Right cardiac atrium (tissue), 5 donors: ENCODE results near the gene POLR2E. TPM values are rescaled to one million over a fixed set of nuclear protein-coding genes. Genes with fewer than 3 reads are reported as not detected.

ENCODE experiments used
- ATAC-seq, 2 donors: fragments of 200-7000 bp; cut with Tn5 transposase; one replicate each; pipeline versions ENCODE4 v1.8.0 to v1.9.1; 2020; ENCODE audit warnings: moderate library complexity in 2 of 2, mild to moderate bottlenecking in 1 of 2
- DNase-seq, 3 donors: peaks; one replicate each; pipeline ENCODE4 v3.0.0-alpha.2; 2020
- H3K27ac ChIP-seq: one replicate; pipeline ENCODE4 v1.5.1; 2013; ENCODE audit warnings: mild to moderate bottlenecking, low read length, control low read depth, moderate library complexity
- H3K27me3 ChIP-seq: one replicate; pipeline ENCODE4 v1.6.1; 2013; ENCODE audit not compliant: control insufficient read depth, insufficient read depth
- H3K4me1 ChIP-seq: one replicate; pipeline ENCODE4 v1.6.1; 2013; ENCODE audit warnings: low read length; ENCODE audit not compliant: control insufficient read depth, insufficient read depth
- H3K4me3 ChIP-seq: one replicate; pipeline ENCODE4 v1.5.1; 2013; ENCODE audit warnings: low read length, control low read depth
- H3K9me3 ChIP-seq: one replicate; pipeline ENCODE4 v1.6.1; 2013; ENCODE audit warnings: low read length; ENCODE audit not compliant: control insufficient read depth
- WGBS: extraction: QIAGEN DNeasy Blood & Tissue Kit; methylation state at CpG from one replicate; pipeline ENCODE4 v1.1.7; 2013; 5-methylcytosine and 5-hydroxymethylcytosine counted together
- intact Hi-C, 4 donors: fragments of 100-400 bp; cut with DNase I; formaldehyde crosslinking; loops; one replicate each; pipeline versions ENCODE4 v1.11.0 to v1.14.0; 2022 to 2023
- polyA plus RNA-seq: library from polyadenylated mRNA; stranded (reverse); fragments of 200-250 nt; gene quantifications from one replicate; pipeline ENCODE4 v1.2.3, GENCODE V29; 2013
- total RNA-seq, 4 donors: library from RNA; stranded (reverse); fragmentation: NEBNext Ultra II Directional; extraction: Animal tissue kit (Norgen Biotek cat#: 25700); gene quantifications; one replicate each; pipeline ENCODE4 v1.2.1, GENCODE V29; 2021
- donor health status: healthy with polysubstance abuse.
- donor health status: DM: no; HTN: yes; CAD: no.
- donor health status: DM: no; HTN: no; CAD: no.
- donor health status: DM: no; HTN: yes; CAD: no; lungs with severe emphysema.
- donor health status: DM: yes; HTN: yes; CAD: no.

The POLR2E gene
- total and polyA plus RNA-seq, 5 donors = 110 to 179 (median 133) TPM

DNA sequence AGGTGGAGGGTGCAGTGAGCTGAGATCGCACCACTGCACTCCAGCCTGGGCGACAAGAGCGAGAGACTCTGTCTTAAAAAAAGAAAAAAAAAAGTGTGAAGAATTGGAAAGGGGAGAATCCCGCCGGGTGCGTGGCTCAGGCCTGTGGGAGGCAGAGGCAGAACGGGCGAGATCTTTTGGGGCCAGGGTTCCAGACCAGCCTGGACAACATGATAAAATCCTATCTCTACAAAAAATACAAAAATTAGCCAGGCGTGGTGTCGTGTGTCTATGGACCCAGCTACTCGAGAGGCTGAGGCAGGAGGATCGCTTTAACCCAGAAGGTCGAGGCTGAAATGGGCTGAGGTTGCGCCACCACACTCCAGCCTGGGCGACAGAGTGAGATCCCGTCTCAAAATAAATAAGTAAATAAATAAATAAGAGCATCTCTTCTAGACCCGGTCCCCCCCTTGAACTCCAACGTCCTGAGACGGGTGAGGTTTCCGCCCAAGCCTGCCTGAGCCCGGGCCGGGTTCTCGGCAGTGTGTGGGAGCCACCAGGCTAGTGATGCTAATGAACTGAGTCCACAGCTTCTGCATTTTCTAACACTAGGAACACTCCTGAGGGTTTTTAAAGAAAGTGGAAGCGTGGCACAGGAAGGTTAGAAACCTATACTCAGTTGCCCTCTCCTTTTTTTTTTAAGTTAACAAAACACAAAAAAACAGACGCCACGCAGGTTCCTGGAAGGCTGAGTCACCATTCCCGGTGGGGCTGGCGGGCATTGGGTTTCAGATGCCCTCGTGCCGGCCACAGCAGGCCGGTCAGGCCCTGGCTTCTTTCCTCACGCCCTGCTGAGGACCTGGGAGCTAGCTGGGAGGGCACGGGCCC, 30.7 kb upstream of the POLR2E start:
- no peaks in the 10 kb centered on the region for H3K4me1 ChIP-seq
- 92% methylated on average over 33 of the region's 33 CpGs for WGBS
- no peaks in the 10 kb centered on the region for H3K9me3 ChIP-seq

DNA sequence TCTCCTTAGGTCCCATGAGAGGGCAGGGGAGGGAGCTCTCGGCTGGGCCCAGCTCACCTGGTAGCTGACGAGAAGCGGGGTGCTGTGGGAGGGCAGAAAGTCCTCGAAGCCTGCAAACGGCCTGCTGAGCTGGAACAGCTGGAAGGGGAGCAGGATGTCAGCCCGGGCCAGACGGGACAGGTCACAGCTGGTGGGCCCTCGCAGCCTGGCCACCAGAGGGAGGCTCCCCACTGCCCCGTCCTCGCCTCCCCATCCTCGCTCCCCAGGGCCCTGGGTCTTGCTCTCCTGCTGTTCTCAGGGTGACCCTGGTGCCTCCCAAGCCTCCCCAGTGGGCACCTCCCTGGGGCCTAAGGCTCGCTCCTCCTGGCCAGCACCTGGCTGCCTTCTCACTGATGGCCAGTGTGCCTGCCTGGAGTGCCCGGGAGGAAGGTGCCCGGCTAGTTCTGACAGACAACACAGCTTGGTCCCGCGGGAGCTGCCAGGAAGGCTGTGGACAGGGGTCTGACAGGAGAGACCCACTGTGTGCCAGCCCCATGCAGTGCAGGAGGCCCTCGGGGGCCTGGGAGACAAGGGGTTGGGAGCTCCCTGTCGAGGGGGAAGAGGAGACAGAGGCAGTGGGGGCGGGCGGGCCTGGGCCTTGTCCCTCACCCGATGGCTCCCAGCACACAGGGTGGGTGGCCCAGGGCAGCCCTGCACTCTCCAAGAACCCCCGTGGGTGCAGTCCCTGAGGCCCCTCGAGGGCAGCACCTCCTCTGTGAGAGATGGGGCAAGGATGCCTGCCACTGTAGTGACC, 28.9 kb upstream of the POLR2E start:
- DNase-seq (peak in 1 of 3 donors; percentile 52), ATAC-seq (no peak)
- WGBS = 89% methylated on average over 23 of the region's 23 CpGs
- Histone ChIP-seq H3K27ac (no peak overlapping the region), H3K27me3 (no peaks in the 10 kb centered on the region), H3K4me1 (no peaks in the 10 kb centered on the region), H3K9me3 (no peaks in the 10 kb centered on the region), H3K4me3 (no peak overlapping the region)
- intact Hi-C loops = no loop called here

More for the DNA sequence above, 30.7 kb upstream of the POLR2E start:
- Histone ChIP-seq H3K27me3 (no peaks in the 10 kb centered on the region), H3K27ac (no peak overlapping the region), H3K4me3 (no peak overlapping the region)
- ATAC-seq (no peak), DNase-seq (no peak)
- intact Hi-C loops = no loop called here

DNA sequence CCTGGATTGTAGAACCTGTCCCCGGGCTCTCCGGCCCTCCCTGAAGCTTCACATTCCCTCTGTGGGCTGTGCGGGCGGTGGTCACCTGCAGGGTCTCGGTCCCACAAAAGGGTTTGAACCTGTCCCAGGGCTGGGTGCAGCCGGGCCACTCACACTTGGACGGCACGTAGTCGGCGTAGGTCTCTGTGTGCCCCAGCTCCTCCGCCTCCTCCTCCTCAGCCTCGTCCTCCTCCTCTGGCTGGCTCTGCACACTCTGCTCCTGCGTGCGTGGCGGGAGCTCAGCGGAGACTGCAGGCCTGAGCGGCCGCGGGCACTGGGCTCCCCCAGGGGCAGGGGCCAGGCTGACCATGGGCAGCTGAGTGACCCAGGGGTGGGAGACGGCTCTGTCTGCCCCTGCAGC, 28.2 kb upstream of the POLR2E start:
- no peaks in the 10 kb centered on the region for H3K27me3 ChIP-seq
- intact Hi-C loops = no loop called here
- no peak overlapping the region for H3K4me3 ChIP-seq
- H3K4me1 ChIP-seq = no peaks in the 10 kb centered on the region
- 96% methylated on average over 20 of the region's 20 CpGs for WGBS
- no peaks in the 10 kb centered on the region for H3K9me3 ChIP-seq
- peak in 1 of 3 donors; percentile 41 for DNase-seq
- H3K27ac ChIP-seq = no peak overlapping the region
- no peak for ATAC-seq

- peak; percentile 56 to 73 for ATAC-seq
- WGBS = 68% methylated on average over 21 of the region's 21 CpGs
Measured at GRCh38 chr19:1122972-1123363, 27.8 kb upstream of the POLR2E start.

DNA sequence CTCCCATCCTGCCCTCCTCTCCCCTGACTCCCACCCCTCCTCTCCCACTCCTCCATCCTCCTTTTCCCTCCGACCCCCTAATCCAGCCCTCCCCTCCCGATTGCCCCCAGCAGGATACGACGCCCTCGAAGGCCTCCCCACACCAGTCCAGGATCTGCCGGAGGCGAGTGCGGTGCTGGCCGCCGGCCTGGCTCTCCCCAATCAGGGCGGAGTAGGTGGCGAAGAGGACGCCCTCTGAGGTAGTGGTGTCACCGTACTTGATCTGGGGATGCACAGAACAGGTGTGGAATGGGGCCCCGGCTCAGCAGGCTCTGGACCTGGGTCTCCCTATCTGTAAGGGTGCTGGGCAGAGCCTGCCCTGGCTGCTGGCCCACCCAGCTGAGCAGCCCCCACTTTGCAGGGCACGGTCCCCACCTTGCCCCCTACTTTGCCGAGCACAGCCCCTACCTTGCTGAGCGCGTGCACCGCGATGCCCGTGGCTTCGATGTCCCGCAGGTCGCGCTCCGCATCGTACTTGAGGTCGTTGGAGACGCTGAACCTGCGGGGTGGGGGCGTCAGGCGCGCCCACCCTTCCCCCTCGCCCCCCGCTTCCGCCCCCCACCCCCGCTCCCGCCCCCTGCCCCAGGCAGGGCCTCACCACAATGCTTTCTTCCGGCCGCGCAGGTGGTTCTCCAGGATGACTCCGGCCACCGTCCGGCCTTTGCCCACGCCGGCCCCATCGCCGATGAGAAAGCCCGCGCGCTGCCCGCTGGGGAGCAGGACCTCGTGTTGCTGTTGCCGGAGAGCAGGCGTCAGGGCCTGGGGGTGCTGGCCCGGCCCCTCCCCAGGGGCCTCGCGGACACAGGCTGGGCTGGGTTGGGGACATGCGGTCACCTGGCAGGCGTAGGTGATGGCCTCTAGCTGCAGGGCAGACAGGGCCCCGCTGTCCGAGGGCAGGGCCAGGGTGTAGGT, 27.1 kb upstream of the POLR2E start:
- ATAC-seq (peak in 1 of 2 donors; percentile 1), DNase-seq (peak in 2 of 3 donors; percentile 61 to 66)
- Histone ChIP-seq H3K9me3 (no peaks in the 10 kb centered on the region), H3K4me1 (no peaks in the 10 kb centered on the region), H3K27ac (no peak overlapping the region), H3K27me3 (no peaks in the 10 kb centered on the region), H3K4me3 (no peak overlapping the region)
- intact Hi-C loops = no loop called here
- WGBS = 95% methylated on average over 63 of the region's 63 CpGs

More at GRCh38 chr19:1122972-1123363, 27.8 kb upstream of the POLR2E start:
- intact Hi-C loops = no loop called here
- H3K4me1 ChIP-seq = no peaks in the 10 kb centered on the region
- no peak overlapping the region for H3K27ac ChIP-seq
- peak; percentile 81 to 87 (median 82) for DNase-seq
- H3K4me3 ChIP-seq = no peak overlapping the region
- no peaks in the 10 kb centered on the region for H3K27me3 ChIP-seq
- no peaks in the 10 kb centered on the region for H3K9me3 ChIP-seq

DNA sequence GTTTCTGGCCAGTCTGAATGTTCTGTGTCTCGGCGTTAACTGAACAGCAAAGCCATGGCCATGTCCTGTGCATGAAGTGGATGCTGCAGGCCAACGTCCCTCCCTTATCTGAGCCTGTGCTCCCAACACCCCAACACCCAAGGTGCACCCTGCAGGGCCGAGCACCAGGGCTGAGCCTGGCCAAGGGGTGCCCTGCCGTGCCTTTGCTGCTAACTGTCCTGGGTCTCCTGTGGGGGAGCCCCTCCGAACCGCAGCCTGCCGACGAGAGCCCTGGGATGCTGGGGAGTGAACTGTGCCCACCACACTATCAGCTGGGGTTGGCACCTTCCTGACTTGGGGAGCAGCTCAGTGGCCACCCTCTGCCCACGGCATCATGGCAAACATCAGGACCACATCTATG, 26.2 kb upstream of the POLR2E start:
- Histone ChIP-seq H3K9me3 (no peaks in the 10 kb centered on the region), H3K27ac (no peak overlapping the region), H3K4me3 (no peak overlapping the region), H3K4me1 (no peaks in the 10 kb centered on the region), H3K27me3 (no peaks in the 10 kb centered on the region)
- DNase-seq = no peak
- intact Hi-C loops = no loop called here
- WGBS = 93% methylated on average over 10 of the region's 10 CpGs
- ATAC-seq = no peak

DNA sequence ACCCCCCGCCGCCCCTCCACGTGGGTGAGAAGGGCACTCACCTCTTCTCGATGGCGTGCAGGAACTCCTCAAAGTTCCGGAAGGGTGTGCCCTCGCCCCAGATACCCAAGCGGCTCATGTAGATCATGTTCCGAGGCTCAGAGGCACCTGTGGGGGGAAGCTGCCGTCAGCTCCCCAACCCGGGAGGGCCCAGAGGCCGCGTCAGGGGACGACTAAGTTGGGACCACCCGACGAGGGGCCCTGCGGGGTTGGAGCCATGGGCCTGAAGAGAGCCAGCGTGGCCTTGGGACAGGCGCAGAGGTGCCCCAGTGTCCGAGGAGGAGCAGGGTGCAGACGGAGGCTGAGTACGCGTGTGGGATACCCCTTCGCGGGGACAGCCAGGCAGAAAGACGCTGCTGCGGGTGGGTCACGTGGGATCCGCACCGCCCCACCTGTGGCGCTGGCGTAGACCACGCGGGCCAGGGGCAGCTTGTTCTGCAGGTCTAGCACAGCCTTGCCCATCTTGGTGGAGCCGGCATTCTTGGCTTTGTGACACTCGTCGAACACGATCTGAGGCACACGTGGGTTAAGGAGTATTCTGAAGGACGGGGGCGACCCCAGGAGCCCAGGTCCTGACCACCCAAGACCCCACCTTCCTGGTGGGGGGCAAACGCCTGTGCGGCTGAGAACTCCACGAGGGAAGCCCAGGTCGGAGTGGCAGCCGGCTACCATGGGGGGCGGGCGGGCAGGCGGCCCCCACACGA, 24.5 kb upstream of the POLR2E start:
- intact Hi-C loops = loop anchor here in 1 of 4 donors (5.0 kb wide), 1 partner anchor 73 kb away; no protein-coding TSS in a partner anchor
- DNase-seq = peak in 1 of 3 donors; percentile 61
- no peak for ATAC-seq
- H3K27me3 ChIP-seq = no peaks in the 10 kb centered on the region
- H3K27ac ChIP-seq = no peak overlapping the region
- no peaks in the 10 kb centered on the region for H3K4me1 ChIP-seq
- 94% methylated on average over 50 of the region's 50 CpGs for WGBS
- H3K9me3 ChIP-seq = no peaks in the 10 kb centered on the region
- no peak overlapping the region for H3K4me3 ChIP-seq

- Histone ChIP-seq H3K9me3 (no peaks in the 10 kb centered on the region), H3K4me3 (no peak overlapping the region), H3K27me3 (no peaks in the 10 kb centered on the region), H3K4me1 (no peaks in the 10 kb centered on the region), H3K27ac (no peak overlapping the region)
- intact Hi-C loops = loop anchor here in 1 of 4 donors (5.0 kb wide), 1 partner anchor 73 kb away; no protein-coding TSS in a partner anchor
- DNase-seq (peak in 2 of 3 donors; percentile 20 to 63), ATAC-seq (no peak)
- WGBS = 95% methylated on average over 34 of the region's 34 CpGs
Measured at GRCh38 chr19:1118999-1119398, 23.8 kb upstream of the POLR2E start.

DNA sequence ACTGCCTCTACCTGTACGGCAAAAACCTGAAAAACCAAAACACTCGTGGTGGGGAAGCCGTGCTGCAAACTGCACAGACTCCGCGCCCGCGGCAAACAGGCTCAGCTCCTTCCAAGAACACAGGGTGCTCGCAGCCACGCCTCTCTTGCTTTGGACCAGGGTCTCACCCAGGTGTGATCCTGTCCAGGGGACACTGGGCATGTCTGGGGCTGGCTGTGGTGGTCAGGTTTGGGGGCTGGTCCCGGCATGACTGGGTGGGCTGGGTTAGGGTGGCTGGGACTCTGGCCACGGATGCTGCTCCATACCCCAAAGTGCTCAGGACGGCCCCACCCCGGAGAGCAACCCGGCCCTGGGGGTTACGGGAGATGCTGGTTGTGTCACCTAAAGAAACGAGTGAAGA, 22.5 kb upstream of the POLR2E start:
- Histone ChIP-seq H3K9me3 (no peaks in the 10 kb centered on the region), H3K4me1 (no peaks in the 10 kb centered on the region), H3K4me3 (no peak overlapping the region), H3K27ac (no peak overlapping the region), H3K27me3 (no peaks in the 10 kb centered on the region)
- intact Hi-C loops = loop anchor here in 1 of 4 donors (5.0 kb wide), 1 partner anchor 75 kb away; no protein-coding TSS in a partner anchor
- peak in 1 of 3 donors; percentile 61 for DNase-seq
- ATAC-seq = no peak
- WGBS = 95% methylated on average over 16 of the region's 16 CpGs
